Endometrial microvascular endothelial cells (primary cell): ENCODE measurements around the gene SPSB1. TPM values are rescaled to one million over a fixed set of nuclear protein-coding genes. Genes with fewer than 3 reads are reported as not detected.

Experiments used
- in situ Hi-C: cut with HindIII; loops from 2 replicates; pipeline ENCODE4 v1.10.0; 2017; ENCODE audit warnings: low sequenced_read_pairs, low pct_unique_long_range_greater_than_20kb; ENCODE audit errors: inconsistent ontology term
- total RNA-seq: library from RNA; depleted of rRNA; stranded (reverse); fragments of >200 nt; gene quantifications from one replicate; pipeline ENCODE4 v1.2.3, GENCODE V29; 2015; ENCODE audit errors: inconsistent ontology term

Gene SPSB1
- total RNA-seq, 1 donor from 2014 or later = 16.1 TPM

GRCh38 chr1:9275161-9275560 is 17.5 kb upstream of the SPSB1 start:
- in situ Hi-C loops = no loop called here

GRCh38 chr1:9275567-9276034 is 17.1 kb upstream of the SPSB1 start:
- in situ Hi-C loops = no loop called here

GRCh38 chr1:9278116-9278515 is 14.6 kb upstream of the SPSB1 start:
- in situ Hi-C loops = no loop called here

DNA sequence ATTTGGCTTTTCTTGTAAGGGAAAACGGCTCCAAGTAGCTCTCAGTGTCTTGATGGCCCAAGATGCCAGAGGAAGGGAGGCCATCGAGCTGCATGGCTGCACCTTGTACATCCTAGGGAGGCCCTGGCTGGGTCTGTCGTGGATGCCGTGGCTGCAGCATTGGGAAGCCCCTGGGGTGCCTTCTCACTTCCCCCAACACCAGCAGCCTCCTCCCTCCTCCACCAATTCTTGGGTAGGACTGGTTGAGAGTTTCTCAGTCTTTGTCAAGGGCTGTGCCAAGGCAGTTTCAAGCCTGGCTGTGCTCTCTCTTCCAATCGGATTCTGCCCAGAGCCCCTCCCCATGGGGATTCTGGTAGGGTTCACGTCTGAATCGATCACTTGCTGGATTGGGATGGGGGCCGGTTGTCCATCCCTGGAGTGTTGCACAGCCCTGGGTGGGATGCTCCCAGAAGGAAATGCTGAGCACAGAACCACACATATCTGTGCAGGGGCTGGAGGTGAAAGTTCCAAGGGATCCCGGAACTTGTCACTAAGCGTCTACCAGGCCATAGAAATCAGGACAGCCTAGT is 14.0 kb upstream of the SPSB1 start:
- in situ Hi-C loops = no loop called here

- in situ Hi-C loops = no loop called here
Observed at GRCh38 chr1:9279172-9279840, 13.4 kb upstream of the SPSB1 start.

GRCh38 chr1:9280015-9280860 is 12.5 kb upstream of the SPSB1 start:
- in situ Hi-C loops = no loop called here

DNA sequence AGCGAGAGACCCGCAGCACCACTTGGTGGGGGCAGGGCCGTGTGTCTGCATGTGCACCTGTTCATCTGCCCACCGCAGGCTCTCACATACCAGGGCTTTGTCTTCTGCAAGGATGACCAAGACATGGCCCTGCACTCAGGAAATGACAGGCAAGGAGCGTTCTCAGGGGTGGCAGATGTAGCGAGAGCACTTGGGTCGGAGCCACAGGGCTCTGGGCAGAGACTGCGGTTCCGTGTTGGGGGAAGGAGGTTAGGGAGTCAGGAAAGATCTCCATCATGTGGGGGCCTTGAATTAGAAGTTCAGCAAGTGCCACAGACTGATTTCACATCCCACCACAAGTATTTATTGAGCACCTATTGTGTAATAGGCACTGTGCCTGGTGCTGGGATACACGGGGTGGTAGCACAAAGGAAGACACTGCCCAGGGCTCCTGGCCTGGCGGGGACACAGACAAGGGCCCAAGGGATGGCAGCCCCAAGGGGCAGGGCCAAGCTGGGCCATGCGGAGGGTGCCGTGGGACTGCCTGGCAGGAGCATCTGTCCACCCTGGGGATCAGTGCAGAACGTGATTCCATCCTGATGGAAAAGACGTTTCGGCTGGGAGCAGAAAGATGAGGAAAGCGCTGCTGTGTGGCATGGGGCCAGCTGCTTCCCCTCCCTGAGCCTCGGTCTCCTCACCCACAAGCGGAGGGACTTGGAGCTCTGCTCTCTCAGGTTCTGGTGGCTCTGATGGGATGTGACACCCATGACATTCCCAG is 11.4 kb upstream of the SPSB1 start:
- in situ Hi-C loops = no loop called here

- in situ Hi-C loops = no loop called here
Observed at GRCh38 chr1:9281908-9282695, 10.6 kb upstream of the SPSB1 start.

DNA sequence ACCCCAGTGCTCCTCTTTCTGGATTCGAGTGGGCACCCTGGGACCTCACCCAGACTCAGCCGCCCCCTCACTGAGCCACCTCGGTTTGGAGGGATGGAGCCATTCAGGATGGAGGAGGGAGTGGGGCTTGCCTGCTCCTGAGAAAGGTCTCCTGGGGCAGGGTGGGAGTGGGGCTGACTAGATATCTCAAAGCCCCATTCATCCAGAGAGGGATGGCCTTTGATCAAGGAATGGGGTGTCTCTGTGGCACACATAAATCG is 10.1 kb upstream of the SPSB1 start:
- in situ Hi-C loops = no loop called here

DNA sequence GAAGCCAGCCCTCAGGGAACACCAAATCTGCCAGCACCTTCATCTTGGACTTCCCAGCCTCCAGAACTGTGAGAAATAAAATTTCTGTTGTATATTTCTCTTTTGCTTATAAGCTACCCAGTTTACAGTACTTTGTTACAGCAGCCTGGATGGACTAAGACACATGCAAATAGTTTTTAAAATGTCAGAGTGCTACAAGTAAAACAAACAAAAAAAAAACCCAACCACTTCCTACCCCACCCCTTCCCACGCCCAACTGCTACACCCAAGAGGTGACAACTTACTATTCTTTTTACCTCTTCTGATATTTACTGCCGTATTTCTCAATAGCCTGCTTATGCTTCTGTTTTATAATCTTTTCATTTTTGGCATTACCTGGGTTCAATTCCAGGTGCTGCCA is 8.6 kb upstream of the SPSB1 start:
- in situ Hi-C loops = no loop called here

GRCh38 chr1:9286556-9286955 is 6.1 kb upstream of the SPSB1 start:
- in situ Hi-C loops = no loop called here

DNA sequence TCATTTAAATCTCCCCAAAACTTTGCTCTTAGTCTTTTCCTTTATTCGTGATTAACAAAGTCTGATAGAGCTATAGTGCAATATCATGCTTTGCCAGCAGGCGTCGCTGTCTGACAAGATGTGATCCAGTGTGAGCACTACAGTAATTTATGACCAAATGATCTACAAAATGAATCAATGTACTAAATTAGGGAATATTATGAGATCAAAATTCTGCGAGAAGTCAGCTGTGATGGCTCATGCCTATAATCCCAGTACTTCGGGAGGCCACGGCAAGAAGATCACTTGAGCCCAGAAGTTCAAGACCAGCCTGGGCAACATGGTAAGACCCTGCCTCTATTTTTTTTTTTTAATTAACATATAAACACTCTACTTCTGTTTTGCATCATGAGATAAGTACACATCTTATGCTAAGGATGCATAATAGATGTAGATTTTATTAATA is 3.6 kb upstream of the SPSB1 start:
- in situ Hi-C loops = no loop called here

- in situ Hi-C loops = no loop called here
Observed at GRCh38 chr1:9289711-9290485, 2.8 kb upstream of the SPSB1 start.

GRCh38 chr1:9291914-9292360 is 757 bp upstream of the SPSB1 start:
- in situ Hi-C loops = no loop called here

GRCh38 chr1:9293241-9293532 is 493 bp downstream of the SPSB1 start:
- in situ Hi-C loops = no loop called here

DNA sequence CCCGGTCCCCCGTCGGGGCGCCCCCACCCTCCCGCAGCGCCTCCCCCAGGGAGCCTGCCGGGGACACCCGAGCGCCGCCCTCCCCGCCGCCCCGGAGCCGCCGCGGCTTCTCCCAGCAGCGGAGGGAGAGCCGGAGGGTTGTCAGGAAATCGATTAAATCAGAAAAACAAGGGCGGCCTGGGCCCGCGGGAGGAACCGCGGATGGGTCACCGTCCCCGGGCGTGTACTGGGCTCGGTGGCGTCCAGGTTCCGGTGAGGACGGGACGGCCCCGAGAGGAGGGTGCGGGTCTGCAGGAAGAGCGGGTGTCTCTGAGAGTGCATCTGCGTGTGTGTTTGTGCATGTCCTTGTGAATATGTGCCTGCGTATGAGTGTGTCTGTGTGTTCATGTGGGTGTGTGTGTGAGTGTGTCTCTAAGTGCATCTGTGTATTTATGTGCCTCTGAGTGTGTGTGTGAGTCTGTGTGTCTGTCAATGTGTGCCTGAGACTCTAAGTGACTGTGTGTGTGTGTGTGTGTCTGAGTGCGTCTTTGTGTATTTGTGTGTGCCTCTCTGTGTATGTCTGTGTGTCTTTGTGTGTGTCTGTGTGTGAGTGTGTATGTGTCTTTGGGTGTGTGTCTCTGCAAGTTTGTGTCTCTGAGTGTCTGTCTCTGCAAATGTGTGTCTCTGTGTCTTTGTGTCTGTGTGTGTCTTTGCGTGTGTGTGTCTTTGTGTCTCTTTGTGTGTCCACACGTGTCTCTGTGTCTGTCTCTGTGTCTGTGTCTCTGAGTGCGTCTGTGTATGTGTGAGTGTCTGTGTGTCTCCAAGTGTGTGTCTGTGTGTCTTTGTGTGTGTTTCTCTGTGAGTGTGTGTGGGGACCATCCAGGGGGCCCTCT is 1.1 kb downstream of the SPSB1 start:
- in situ Hi-C loops = no loop called here

GRCh38 chr1:9294405-9294773 is 1.7 kb downstream of the SPSB1 start:
- in situ Hi-C loops = no loop called here
